Measurements from ENCODE around the gene NUDC.

DNA sequence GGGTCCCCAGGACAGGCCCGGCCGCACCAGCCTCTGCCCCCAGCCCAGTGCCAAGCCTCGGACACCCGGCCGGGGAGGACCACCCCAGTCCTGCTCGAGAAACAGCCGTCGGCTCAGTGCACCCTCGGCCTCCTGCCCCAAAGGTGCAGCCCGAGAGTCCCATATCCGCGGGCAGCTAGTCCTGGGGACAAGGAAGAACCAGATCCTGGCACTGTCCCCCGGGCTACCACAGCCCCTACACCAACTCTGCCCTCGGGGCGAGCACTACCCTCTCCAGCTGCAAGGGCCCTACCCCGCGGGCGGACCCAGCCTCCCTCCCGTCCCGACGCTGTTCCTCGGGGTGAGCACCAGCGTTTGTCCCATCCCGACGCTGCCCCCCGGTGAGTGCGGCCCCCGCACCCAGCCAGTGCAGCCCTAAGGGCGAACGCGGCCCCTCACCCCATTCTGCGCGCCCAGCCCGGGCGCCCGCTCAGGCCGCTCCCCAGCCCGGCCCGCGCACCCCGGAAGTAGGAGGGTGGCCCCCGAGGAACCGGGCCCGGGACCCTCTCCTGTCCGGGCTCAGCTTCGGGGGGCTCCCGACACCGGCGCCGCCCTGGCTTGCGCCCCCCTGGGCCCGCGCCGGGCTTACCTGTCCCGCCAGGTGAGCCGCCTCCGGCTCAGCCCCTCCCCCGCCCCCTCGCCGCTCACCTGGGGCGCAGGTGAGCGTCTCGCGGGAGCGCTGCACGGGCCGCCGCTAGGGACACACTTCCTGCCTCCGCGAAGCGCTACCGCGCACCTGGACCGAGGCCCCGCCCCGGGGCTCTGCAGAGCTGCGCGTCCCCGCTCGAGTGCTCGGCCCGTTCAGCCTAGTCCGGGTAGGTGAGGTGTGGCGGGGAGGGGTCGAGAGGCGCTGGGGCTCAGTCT lies 38.4 kb downstream of the NUDC start, which contains the start of gene KDF1:
- TF ChIP-seq, protein P1, sequence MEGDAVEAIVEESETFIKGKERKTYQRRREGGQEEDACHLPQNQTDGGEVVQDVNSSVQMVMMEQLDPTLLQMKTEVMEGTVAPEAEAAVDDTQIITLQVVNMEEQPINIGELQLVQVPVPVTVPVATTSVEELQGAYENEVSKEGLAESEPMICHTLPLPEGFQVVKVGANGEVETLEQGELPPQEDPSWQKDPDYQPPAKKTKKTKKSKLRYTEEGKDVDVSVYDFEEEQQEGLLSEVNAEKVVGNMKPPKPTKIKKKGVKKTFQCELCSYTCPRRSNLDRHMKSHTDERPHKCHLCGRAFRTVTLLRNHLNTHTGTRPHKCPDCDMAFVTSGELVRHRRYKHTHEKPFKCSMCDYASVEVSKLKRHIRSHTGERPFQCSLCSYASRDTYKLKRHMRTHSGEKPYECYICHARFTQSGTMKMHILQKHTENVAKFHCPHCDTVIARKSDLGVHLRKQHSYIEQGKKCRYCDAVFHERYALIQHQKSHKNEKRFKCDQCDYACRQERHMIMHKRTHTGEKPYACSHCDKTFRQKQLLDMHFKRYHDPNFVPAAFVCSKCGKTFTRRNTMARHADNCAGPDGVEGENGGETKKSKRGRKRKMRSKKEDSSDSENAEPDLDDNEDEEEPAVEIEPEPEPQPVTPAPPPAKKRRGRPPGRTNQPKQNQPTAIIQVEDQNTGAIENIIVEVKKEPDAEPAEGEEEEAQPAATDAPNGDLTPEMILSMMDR (IDR thresholded peaks at IDR 0.05) = no peak
- TF ChIP-seq, protein P2, sequence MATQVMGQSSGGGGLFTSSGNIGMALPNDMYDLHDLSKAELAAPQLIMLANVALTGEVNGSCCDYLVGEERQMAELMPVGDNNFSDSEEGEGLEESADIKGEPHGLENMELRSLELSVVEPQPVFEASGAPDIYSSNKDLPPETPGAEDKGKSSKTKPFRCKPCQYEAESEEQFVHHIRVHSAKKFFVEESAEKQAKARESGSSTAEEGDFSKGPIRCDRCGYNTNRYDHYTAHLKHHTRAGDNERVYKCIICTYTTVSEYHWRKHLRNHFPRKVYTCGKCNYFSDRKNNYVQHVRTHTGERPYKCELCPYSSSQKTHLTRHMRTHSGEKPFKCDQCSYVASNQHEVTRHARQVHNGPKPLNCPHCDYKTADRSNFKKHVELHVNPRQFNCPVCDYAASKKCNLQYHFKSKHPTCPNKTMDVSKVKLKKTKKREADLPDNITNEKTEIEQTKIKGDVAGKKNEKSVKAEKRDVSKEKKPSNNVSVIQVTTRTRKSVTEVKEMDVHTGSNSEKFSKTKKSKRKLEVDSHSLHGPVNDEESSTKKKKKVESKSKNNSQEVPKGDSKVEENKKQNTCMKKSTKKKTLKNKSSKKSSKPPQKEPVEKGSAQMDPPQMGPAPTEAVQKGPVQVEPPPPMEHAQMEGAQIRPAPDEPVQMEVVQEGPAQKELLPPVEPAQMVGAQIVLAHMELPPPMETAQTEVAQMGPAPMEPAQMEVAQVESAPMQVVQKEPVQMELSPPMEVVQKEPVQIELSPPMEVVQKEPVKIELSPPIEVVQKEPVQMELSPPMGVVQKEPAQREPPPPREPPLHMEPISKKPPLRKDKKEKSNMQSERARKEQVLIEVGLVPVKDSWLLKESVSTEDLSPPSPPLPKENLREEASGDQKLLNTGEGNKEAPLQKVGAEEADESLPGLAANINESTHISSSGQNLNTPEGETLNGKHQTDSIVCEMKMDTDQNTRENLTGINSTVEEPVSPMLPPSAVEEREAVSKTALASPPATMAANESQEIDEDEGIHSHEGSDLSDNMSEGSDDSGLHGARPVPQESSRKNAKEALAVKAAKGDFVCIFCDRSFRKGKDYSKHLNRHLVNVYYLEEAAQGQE (IDR thresholded peaks at IDR 0.05; ENCODE audit: insufficient read depth in 1 of 2, low read depth in 2 of 2, low read length in 1 of 2) = no peak
- TF ChIP-seq POLR2AphosphoS5 (IDR thresholded peaks at IDR 0.05; ENCODE audit: low read depth, low read length) = no peak
- TF ChIP-seq SIN3A (IDR thresholded peaks at IDR 0.05; ENCODE audit: borderline replicate concordance, insufficient read depth, low read depth, low read length) = no peak
- TF ChIP-seq TCF7L2 (IDR thresholded peaks at IDR 0.05; ENCODE audit: low read depth, low read length) = no peak

All from Panc1 (cell line).